Cerebellar nuclear complex (tissue), 1 donor: ENCODE measurements around the gene RPS6KB2.
"Not testable (repeated sequence)": the region's sequence is repeated elsewhere in the genome, so short reads cannot be mapped to it uniquely, and the experiment has no call there.

Experiments
- DNase-seq, 2 experiments: peaks; one replicate each; lab custom pipeline; 2025; lab: John Stamatoyannopoulos, UW

RPS6KB2 gene

DNA sequence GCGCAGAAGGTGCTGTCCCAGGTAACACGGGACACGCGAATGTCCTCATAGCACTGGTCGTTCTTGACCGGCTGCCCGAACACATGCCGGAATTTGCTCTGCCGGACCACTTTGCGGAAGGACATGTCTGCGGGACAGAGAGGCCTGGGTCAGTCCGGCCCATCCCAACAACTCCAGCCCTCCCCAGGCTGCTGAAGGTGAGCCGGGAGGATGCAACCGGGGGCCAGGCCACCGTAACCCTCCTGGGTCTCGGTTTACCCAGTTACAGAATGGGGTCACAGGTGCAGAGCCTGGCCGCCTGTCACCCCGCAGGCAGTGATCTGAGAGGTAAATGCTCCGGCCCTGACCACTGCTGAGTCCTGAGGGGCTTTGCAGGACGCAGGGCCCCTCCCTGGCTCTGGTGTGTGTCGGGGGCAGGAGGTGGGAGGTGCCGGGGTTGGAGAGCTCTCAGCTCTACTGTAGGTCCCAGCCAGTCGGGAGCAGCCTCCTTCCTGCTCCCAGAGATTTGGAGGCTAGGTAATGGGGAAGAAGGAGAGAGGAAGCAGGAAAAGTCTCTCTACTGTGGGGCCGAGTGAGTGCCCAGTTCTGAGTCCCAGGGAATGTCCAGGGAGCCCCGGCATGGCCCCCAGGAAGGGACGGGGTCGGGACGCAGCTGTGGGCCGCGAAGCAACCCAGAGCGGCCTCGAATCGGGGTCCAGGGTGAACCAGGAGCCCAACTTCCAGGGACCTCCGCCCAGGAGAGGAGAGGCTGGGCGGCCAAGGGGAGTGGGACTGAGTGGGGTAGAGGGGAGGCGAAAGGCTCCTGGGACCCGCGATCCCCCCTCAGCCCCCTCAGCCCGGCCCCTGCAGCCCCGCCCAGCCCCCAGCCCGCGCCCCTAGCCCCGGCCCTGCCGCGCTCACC, 14.5 kb downstream of the RPS6KB2 start:
- DNase-seq, result no peak

DNA sequence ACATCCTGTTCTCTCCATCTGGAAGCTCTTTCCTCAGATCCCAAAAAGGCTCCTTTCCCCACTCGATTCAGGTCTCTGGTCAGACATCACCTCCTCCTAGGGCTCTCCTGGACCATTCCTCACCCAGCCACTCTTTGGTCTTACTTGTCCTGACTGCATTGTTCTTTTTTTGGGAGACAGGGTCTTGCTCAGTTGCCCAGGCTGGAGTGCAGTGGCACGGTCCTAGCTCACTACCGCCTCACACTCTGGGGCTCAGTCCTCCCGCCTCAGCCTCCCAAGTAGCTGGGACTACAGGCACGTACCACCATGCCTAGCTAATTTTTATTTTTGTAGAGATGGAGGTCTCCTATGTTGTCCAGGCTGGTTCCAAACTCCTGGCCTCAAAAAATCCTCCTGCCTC, 17.2 kb downstream of the RPS6KB2 start:
- no peak for DNase-seq

DNA sequence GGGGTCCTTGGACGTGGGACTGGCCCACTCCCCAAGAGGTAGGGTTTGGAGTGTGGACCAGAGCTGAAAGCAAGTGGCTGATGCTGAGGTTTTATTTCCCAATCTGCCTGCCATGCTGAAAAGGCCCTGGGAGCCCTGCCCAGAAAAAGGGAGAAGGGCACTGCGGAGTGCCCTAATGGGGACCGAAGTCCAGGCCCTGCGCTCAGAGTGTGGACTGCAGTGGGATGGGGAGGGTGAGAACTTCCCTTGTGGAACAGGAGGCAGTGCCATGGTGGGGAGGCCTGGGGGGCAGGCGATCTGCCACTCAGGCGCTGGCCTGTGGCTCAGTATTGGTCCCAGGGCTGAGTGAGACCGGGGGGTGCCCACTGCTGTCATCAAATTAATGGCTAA, 19.9 kb downstream of the RPS6KB2 start:
- DNase-seq, result no peak

DNA sequence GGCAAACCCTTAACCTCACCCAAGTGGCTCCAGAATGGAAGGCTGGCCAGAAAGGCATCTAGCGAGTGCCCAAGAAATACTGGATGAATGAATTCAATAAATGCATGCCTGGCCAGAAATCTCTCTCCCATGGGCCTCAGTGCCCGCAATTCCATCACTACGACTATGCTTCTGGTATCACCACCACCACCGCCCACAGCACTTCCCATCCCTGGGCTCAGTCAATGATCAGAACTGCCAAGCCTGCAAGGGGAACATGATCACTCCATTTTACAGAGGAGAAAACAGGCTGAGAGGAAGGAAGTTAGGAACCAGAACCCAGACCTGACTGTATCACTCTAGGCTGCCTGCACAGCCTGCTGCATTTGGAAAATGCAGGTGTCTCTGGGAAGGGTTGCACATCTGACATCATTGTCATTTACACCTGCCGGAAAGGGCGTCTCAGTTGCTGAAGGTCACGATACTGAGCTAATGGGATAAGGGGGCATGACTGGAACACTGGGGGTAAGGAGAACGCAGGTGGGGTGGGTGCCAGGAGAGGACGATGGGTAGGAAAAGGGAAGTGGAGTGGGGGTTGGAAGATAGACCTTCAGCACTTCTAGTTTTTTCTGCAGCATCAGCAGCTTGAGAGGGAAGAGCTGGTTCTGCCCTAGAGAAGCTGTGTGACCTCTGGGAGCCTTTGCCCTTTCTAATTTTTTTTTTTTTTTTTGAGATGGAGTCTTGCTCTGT, 21.0 kb downstream of the RPS6KB2 start:
- no peak for DNase-seq

DNA sequence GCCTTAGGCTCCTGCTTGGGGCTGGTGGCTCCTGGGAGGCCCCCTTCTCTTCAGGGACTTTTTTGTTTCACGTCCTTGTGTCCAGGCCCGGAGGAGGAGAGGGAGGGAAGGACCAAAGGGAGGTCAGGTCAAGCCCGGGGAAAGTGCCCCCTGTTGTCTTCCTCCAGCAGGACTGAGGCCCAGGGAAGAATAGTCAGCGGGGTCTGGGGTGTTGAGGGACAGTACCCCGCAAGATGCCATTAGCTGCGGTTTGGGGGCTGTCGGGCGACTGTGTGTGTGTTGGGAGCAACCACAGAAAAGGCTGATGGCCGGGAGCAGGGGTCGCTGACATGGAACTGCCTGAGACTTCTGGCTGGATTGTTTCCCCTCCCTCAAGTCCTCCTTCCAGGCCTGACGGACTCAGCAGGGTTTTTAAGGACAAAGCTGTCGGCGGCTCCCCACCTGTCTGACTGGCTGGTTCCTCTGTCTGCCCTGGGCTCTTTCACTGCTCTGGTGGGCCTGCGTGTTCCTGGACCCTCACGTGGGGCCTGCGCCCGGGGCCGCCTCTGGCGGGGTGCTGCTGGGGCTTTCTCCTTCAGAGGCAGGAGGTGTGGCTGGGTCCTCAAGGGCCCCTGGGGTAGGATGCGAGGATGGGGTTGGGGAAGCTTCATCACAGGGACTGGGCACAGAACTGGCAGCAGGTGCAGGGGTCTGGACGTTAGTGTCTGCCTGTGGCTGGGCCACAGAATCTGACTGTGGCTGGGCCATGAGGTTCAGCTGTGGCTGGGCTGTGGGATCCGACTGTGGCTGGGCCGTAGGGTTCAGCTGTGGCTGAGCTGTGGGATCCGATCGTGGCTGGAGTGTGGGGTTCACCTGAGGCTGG, 22.7 kb downstream of the RPS6KB2 start:
- DNase-seq, result no peak

DNA sequence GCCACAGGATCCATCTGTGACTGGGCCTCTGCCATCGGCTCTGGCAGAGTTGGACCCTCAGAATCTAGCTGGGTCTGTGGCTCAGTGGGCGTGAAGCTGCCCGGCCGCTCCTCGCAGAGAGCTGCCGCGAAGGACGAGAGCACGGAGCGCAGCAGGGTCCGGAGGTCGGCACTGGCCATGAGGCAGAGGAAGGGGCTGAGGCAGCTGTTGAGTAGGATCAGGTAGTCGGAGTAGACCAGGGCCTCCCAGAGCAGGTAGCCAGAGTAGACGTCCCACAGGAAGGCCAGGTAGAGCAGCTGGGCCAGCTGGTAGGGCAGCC, 23.3 kb downstream of the RPS6KB2 start:
- DNase-seq, result no peak

DNA sequence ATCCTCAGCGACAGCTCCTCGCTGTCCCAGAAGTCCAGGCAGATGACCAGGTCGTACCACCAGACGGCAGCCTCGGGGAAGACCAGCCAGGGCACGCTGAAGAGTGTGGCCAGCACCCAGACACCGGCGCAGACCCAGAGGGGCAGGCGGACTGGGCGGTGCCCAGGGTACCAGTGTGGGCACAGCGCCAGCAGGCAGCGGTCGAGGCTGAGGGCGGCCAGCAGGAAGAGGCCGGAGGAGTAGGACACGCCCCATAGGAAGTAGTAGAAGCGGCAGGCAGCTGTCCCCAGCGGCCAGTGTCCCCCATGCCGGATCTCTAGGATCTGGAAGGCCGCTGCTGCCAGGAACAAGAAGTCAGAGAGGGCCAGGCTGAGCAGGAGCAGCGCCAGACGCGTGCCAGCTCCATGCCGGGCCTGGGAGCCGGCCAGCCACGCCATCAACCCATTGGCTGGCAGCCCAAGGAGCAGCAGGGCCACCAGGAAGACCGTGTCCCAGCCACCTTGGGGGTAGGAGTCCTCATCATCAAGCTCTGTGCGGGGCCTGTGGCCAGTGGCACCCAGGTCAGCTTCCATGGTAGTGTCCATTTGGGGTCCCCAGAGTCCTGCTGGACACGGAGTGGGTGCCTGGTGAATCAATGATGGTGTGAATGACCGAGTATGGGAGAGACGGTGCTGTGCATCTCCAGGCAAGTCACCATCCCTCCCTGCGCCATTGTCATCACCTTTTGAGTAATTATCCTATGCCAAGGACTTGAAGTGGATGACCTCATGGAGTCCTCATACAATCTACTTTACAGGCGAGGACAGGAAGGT, 24.1 kb downstream of the RPS6KB2 start, which contains the start of gene GPR152:
Gene GPR152 (minus strand): TSS at position 589 of the 812 bp plus-strand sequence. CDS start 5 bp downstream, at position 584.
- no peak for DNase-seq

DNA sequence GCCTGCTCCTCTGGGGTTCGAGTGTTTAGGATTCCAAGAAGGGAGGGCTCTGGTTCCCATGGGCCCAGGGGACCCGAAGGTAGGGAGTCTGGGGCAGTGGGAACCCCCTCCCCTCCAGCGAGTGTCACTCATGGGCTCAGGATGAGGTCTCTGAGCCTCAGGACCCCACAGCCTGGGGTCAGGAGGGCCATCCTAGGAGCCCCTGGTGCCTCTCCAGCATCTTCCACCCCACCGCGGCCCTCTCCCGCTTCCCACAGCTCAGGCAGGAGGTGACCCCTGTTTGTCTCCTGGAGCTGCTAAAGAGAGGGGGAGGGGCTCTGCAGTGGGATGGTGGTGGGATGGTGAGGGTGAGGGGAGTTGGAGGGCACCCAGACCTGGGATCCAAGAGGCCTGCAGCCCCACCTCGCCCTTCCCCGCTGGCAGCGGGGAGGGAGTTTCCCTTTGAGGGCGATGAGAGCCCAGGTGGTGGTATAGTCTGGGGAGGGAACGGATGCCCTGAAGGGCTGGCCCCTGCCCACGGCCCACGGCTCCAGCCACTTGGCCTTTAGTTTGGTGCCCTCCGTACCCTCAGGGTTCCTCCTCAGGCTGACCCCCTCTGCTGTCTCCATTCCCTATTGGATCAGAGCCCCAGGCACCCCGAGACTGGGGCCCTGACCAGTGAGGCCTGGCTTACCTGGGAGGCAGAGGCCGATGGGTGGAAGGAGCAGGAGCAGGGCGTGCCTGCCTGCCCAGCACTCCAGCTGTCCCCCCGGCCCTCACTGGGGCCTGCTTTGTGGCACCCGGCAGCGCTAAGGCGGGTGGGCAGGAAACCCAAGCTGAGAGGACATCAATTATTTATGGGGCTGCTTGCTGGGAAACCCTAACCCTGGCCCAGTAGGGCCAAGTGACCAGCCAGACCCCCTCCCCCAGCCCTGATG, 25.8 kb downstream of the RPS6KB2 start:
- no peak for DNase-seq

DNA sequence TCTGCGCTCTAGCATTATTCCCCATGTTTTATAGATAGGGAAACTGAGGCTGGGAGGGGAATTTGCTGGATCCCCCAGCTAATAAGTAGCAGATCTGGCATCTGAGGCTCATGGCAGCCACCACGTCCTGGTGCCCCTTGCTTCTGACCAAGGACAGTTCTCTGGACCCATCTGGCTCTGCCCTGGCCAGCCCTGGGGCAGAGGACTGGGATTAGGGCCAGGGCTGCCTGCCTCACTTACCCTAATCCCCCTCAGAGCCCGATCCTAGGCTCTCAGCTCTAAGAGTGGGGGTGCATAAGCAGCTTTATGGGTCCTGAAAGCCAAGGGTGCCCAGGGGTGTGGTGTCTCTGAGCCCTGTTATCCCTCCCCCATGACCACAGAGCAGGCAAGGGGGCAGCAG, 26.8 kb downstream of the RPS6KB2 start, which contains the start of gene CABP4:
Gene CABP4 (plus strand): TSS at position 301 of the 400 bp plus-strand sequence. CDS start 70 bp downstream, at position 371.
- no peak for DNase-seq

DNA sequence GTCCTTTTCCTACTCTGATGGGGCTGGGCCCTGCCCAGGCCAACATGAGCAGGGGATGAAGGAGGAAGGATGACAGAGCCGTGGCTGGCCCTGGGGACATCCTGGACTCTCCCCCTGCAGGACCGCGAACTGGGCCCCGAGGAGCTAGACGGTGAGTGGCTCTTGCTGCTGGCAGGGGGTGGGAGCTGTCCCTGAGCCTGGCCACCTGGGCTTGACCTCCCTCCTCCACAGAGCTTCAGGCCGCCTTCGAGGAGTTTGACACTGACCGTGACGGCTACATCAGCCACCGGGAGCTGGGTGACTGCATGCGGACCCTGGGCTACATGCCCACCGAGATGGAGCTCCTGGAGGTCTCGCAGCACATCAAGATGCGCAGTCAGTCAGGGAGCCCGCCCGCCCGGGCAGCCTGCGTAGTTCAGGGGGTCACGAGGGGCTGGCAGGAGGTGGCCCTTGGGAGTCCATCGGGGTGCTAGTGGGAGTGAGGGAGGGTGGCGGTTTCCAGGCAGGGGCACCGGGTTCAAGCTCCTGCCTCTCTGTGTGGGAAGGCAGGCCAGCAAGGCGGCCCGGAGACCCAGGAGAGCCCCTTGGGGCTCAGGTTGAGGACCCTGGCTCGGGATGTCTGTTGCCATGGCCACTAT, 27.9 kb downstream of the RPS6KB2 start:
- no peak for DNase-seq

DNA sequence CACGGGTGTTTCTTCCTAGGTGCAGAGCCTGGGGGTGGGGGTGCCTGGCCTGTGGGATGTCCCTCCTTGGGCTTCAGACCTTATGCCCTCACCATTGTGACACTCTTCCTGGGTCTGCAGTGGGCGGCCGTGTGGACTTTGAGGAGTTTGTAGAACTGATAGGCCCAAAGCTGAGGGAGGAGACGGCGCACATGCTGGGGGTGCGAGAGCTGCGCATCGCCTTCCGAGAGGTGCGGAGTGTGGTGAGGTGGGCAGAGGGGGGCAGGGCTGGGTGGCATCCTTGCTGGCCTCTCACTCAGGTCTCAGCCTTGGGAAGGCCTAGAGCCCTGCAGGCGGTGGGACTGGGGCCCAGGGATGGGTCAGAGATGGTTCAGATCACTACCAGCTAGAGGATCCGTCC, 29.2 kb downstream of the RPS6KB2 start:
- no peak for DNase-seq

DNA sequence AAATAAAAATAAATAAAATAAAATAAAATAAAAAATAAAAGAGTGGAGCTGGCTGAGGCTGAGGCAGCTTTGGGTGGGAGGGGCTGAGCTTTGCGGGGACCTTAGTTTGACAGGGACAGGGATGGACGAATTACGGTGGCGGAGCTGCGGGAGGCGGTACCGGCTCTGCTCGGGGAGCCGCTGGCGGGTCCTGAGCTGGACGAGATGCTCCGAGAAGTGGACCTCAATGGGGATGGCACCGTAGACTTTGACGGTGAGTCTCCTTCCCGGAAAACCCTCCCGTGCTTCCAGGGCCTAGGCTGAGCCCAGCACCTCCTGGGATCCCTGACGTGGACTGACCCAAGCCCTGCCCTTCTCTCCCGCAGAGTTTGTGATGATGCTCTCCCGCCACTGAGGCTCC, 30.0 kb downstream of the RPS6KB2 start:
- no peak for DNase-seq

DNA sequence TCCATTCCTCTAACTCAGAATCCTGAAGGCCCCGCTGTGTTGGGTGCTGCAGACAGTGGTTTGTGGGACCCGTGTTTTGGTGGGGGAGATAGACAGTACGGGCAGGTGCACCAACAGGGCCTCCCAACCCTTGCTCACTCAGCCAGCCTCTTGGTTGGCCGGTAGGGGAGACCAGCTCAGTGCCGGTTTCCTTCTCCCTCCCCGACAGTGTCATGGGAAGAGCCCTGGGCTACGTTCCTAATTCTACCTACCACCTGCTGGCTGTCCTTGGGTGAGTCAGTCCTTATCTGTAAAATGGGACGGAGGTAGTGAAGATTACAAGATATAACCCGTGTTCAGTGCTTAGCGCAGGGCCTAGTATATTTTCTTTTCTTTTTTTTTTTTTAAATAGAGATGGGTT, 34.9 kb downstream of the RPS6KB2 start:
- DNase-seq, result no peak

DNA sequence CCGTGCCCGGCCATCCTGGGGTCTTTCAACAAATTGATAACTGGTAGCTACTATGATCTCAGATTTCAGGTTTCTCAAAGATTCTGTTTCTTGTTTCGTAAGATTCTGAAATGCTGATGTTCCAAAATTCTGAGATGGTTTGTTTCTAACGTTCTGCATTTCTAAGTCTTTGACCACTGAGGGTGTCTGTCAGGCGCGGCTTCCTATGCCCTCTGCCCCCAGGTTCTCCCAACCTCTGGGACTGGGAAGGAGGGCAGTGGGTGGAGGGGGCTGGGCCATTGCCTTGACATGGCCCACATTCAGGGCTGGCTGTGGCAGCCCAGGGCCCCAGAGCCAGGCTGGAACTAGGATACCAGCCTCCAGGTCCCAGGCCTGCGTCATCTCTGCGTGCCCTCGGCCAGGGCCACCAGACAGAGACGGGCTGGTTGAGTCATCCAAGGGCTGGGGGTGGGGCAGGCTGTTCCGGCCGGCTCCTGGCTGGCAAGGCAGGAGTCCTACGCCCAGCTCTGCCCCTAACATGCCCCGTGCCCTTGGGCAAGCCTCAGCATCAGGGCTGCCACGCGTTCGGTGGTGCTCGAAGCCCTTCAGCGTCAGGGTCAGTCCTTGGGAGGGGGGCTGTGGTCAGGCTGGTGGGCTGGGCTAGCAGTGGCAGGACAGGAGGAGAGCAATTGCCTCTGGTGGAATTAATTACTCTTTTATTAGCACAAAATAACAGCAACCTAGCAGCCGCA, 35.6 kb downstream of the RPS6KB2 start:
- DNase-seq, result no peak

DNA sequence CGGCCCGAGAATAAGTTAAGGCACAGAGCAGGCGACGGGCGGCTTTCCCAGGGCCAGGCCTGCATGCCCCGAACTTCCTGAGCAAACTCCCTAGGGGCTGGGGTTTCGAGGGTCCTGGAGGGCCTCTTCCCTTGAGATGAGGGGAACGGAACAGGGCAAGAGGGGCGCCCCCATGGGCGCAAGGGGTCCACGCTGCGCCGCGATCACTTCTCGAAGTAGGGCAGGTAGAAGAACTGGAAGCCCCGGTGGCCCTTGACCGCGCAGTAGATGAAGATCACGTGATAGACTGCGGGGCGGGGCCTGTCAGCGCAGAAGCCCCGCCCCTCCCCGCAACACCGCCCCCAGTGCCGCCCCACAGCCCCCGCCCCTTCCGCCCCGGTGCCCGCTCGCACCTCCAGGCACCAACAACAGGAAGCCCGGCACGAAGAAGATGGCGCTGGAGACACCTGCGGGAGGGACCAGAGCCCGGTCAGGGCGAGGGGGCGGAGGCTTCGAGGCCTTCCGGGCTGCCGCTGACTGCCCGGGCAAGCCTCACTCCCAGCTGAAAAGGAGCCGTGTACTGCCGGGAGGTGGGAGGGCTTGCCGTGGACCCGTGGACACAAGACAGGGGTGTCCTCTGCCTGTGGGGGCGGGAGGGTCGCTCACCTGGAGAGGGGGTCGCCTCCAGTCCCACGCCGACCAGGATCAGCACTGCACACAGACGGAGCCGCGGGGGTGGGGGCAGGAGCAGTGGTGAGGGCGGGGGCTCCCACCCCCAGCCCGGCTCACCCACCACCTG, 36.3 kb downstream of the RPS6KB2 start:
- DNase-seq, result peak in 1 of 2 experiments; percentile 61

DNA sequence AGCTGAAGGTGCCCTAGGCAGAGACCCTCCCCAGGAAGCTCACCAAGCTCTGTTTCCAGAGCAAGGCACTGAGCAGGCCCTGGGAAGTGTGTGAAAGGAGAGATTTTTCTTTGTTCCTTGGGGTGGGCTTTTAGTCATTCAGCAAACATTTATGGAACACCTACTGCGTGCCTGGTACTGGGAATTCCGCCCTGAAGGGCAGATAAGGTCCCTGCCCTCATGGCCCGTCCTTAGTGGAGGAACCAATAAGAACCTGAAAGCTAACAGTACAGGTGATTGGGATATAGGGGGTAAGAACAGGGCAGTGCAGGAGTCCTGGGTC, 36.9 kb downstream of the RPS6KB2 start:
- no peak for DNase-seq

DNA sequence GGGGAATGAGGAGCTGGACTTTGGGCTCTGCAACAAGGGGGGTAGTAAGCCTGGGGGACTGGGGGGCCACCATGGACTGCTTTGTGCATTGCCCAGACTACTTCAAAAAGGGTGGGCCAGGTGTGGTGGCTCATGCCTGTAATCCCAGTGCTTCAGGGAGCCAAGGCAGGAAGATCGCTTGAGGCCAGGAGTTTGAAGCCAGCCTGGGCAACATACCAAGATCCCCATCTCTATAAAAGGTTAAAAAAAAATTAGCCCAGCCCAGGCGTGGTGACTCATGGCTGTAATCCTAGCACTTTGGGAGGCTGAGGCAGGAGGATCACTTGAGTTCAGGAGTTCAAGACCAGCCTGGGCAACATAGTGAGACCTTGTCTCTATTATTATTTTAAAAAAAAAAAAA, 37.2 kb downstream of the RPS6KB2 start:
- DNase-seq, result not testable (repeated sequence)

DNA sequence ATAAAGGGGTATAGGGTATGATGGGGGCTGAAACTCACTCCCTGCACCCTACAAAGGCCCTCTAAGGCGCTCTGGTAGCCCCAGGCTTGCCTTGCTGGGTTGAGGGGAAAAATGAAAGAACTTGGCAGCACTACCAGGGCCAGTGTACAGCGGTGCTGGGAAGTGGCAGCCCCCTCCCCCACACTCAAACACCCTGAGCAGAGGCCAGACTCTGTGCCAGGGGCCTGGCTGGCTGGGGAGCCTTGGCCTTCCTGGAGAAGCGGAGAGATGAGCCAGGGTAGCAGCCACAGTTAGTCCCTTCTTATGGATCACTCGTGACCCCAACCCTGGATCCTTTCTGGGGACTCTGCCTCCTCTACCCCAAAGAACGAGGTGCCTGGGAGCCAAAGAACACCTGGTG, 38.1 kb downstream of the RPS6KB2 start:
- no peak for DNase-seq
